PC-9 (cell line): ENCODE measurements around the gene CDC42EP2. TPM values are rescaled to one million over a fixed set of nuclear protein-coding genes. Genes with fewer than 3 reads are reported as not detected.

Source experiments
- BruUV-seq: library from RNA; stranded (reverse); fragments of 400-500 nt; replicated peaks from 2 replicates; lab custom pipeline; 2021; lab: Mats Ljungman, UMichigan
- CTCF ChIA-PET: fragments of 300-600 bp; sonication (Branson Sonifier 250); formaldehyde crosslinking; loops from one replicate; lab custom pipeline; 2022; ENCODE audit warnings: antibody characterized with exemption; lab: Charles Lee
- POLR2A ChIA-PET: fragments of 300-600 bp; sonication (Branson Sonifier 250); formaldehyde crosslinking; loops from one replicate; lab custom pipeline; 2022; ENCODE audit warnings: antibody characterized with exemption; ENCODE audit not compliant: unreplicated experiment; lab: Charles Lee
- DNase-seq, 2 experiments: peaks; one replicate each; pipeline versions ENCODE4 v3.0.0 to v3.0.0-alpha.2; 2015 to 2022; ENCODE audit warnings: mixed read lengths in 1 of 2
- H2AFZ ChIP-seq: fragments of 200-600 bp; sonication (generic); 2 replicates; pipeline ENCODE4 v1.8.1; 2017; ENCODE audit warnings: antibody characterized with exemption
- H3F3A ChIP-seq: fragments of 200-600 bp; sonication (generic); 2 replicates; pipeline ENCODE4 v1.8.1; 2017; ENCODE audit warnings: antibody characterized with exemption, mild to moderate bottlenecking, low read depth; ENCODE audit not compliant: insufficient read depth
- H3K27ac ChIP-seq: fragments of 200-600 bp; sonication (generic); 2 replicates; pipeline ENCODE4 v1.6.1; 2016; ENCODE audit warnings: mixed run types
- H3K27me3 ChIP-seq: fragments of 200-600 bp; sonication (generic); 2 replicates; pipeline ENCODE4 v1.6.1; 2016; ENCODE audit warnings: low read depth, mixed run types; ENCODE audit not compliant: insufficient read depth
- H3K36me3 ChIP-seq: fragments of 200-600 bp; sonication (generic); 2 replicates; pipeline ENCODE4 v1.6.1; 2016; ENCODE audit warnings: low read depth, mixed run types
- H3K4me1 ChIP-seq: fragments of 200-600 bp; sonication (generic); replicated peaks from 2 replicates; pipeline ENCODE4 v1.6.1; 2016; ENCODE audit warnings: mixed run types; ENCODE audit not compliant: insufficient read depth
- H3K4me2 ChIP-seq: fragments of 200-600 bp; sonication (generic); 2 replicates; pipeline ENCODE4 v1.6.1; 2017; ENCODE audit warnings: mixed run types
- H3K4me3 ChIP-seq: fragments of 200-600 bp; sonication (generic); 2 replicates; pipeline ENCODE4 v1.6.1; 2016; ENCODE audit warnings: mixed run types
- H3K79me2 ChIP-seq: fragments of 200-600 bp; sonication (generic); 2 replicates; pipeline ENCODE4 v1.6.1; 2017; ENCODE audit warnings: low read depth, mixed run types
- H3K9me2 ChIP-seq: fragments of 200-600 bp; sonication (generic); 2 replicates; pipeline ENCODE4 v1.8.1; 2017; ENCODE audit warnings: mild to moderate bottlenecking; ENCODE audit not compliant: insufficient read depth
- H3K9me3 ChIP-seq: fragments of 200-600 bp; sonication (generic); 2 replicates; pipeline ENCODE4 v1.8.1; 2016; ENCODE audit warnings: low read depth; ENCODE audit not compliant: insufficient read depth
- H4K20me1 ChIP-seq: fragments of 200-600 bp; sonication (generic); 2 replicates; pipeline ENCODE4 v1.8.1; 2017; ENCODE audit not compliant: insufficient read depth
- CTCF ChIP-seq: fragments of 200-600 bp; sonication (generic); conservative IDR thresholded peaks from 2 replicates; pipeline ENCODE4 v1.6.1; 2017; ENCODE audit warnings: mixed run types, antibody characterized with exemption, mild to moderate bottlenecking, moderate library complexity
- EZH2 ChIP-seq: fragments of 200-600 bp; sonication (generic); IDR thresholded peaks from 2 replicates; pipeline ENCODE4 v1.8.0; 2017; ENCODE audit warnings: antibody characterized with exemption, low read depth
- intact Hi-C: fragments of 100-400 bp; cut with micrococcal nuclease; formaldehyde crosslinking; loops from one replicate; pipeline ENCODE4 v1.10.0; 2022; ENCODE audit not compliant: unreplicated experiment
- total RNA-seq: library from RNA; stranded (reverse); gene quantifications from 2 replicates; pipeline ENCODE4 v1.2.3, GENCODE V29; 2021

CDC42EP2 gene
- total RNA-seq, 1 experiment from 2014 or later = 20.8 TPM

DNA sequence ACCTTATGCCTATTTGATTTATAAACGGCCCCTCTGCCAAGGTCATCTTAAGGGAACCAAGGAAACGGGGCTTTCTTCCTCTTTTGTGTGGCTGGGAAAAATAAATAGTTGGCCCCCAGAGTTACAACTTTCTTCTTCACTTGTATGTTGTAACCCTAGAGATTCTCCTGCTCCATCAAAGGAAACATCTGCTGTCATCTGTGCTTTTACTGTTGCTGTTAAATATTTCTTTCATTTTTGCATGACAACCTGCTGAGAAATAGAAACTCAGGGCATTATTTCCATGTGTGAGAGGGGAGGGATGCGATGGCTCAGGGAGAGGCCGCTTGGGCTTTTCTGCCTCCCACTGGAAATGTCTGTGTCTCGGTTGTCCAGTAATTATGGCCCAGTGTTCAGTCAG is 21.8 kb upstream of the CDC42EP2 start:
- Histone ChIP-seq H3K9me2 (no peaks in the 10 kb centered on the region), H3K9me3 (no peaks in the 10 kb centered on the region), H3K27ac (peak overlapping the region; percentile 92), H4K20me1 (no peaks in the 10 kb centered on the region), H3K4me3 (0 out of 2 replicates have a peak overlapping the region, but pooled peaks have one; percentile 52), H3K36me3 (peaks cover 26% of the 10 kb centered on the region; the same call in 1 of the 2 replicates), H3K79me2 (0 out of 2 replicates have a peak, but pooled peaks cover 4% of the 10 kb centered on the region), H3F3A (peaks cover 36% of the 10 kb centered on the region), H3K27me3 (no peaks in the 10 kb centered on the region), H3K4me2 (peak overlapping the region; percentile 82), H2AFZ (no peak overlapping the region), H3K4me1 (peaks cover 34% of the 10 kb centered on the region)
- CTCF ChIA-PET = interaction anchor here (0.7 to 1.6 kb wide), 3 partner anchors 18 to 446 kb away, joined by 8 to 35 read pairs (median 12); no protein-coding TSS in a partner anchor
- TF ChIP-seq CTCF (no peak), EZH2 (no peak)
- BruUV-seq = no TSS peak
- POLR2A ChIA-PET = interaction anchor here (0.6 to 0.7 kb wide), 5 partner anchors 13 to 165 kb away, joined by 3 to 11 read pairs (median 3); partner anchors contain the start of gene NEAT1
- intact Hi-C loops = loop anchor here (1.0 kb wide), 1 partner anchor 21 kb away; the partner anchor contains the start of gene CDC42EP2
- DNase-seq = no peak

GRCh38 chr11:65293909-65294381 is 20.7 kb upstream of the CDC42EP2 start:
- H3K27ac ChIP-seq = no peak overlapping the region
- H3K4me2 ChIP-seq = no peak overlapping the region
- TF ChIP-seq CTCF (no peak), EZH2 (no peak)
- H3K9me3 ChIP-seq = no peaks in the 10 kb centered on the region
- ChIA-PET POLR2A (no interaction called here), CTCF (no interaction called here)
- H3F3A ChIP-seq = peaks cover 36% of the 10 kb centered on the region
- intact Hi-C loops = no loop called here
- peaks cover 26% of the 10 kb centered on the region; the same call in 1 of the 2 replicates for H3K36me3 ChIP-seq
- BruUV-seq = no TSS peak
- H3K4me1 ChIP-seq = peaks cover 34% of the 10 kb centered on the region
- H3K27me3 ChIP-seq = no peaks in the 10 kb centered on the region
- no peaks in the 10 kb centered on the region for H3K9me2 ChIP-seq
- no peaks in the 10 kb centered on the region for H4K20me1 ChIP-seq
- H3K4me3 ChIP-seq = no peak overlapping the region
- H2AFZ ChIP-seq = no peak overlapping the region
- no peak for DNase-seq
- H3K79me2 ChIP-seq = 0 out of 2 replicates have a peak, but pooled peaks cover 4% of the 10 kb centered on the region

GRCh38 chr11:65295001-65295400 is 19.7 kb upstream of the CDC42EP2 start:
- Histone ChIP-seq H4K20me1 (no peaks in the 10 kb centered on the region), H3K27me3 (no peaks in the 10 kb centered on the region), H3K4me1 (peaks cover 34% of the 10 kb centered on the region), H3K27ac (no peak overlapping the region), H3K9me3 (no peaks in the 10 kb centered on the region), H3F3A (peaks cover 36% of the 10 kb centered on the region), H2AFZ (no peak overlapping the region), H3K4me3 (no peak overlapping the region), H3K9me2 (no peaks in the 10 kb centered on the region), H3K79me2 (0 out of 2 replicates have a peak, but pooled peaks cover 4% of the 10 kb centered on the region), H3K36me3 (peaks cover 18% of the 10 kb centered on the region; the same call in 1 of the 2 replicates), H3K4me2 (no peak overlapping the region)
- no TSS peak for BruUV-seq
- no peak for DNase-seq
- POLR2A ChIA-PET = interaction anchor here (0.6 kb wide), 1 partner anchor 20 kb away, joined by 5 read pairs; no protein-coding TSS in a partner anchor
- intact Hi-C loops = no loop called here
- no peak for TF ChIP-seq CTCF
- no peak for TF ChIP-seq EZH2
- CTCF ChIA-PET = no interaction called here
